Gastroesophageal sphincter (tissue), 4 donors: Measurements from ENCODE around the gene PLK1. TPM values are rescaled to one million over a fixed set of nuclear protein-coding genes. Genes with fewer than 3 reads are reported as not detected.

Experiments
- ATAC-seq: fragments of 150-250 bp; one replicate; pipeline ENCODE4 v1.9.1; 2016; ENCODE audit warnings: mild to moderate bottlenecking, moderate library complexity
- H3K27ac ChIP-seq, 4 donors: fragments of 200-600 bp; sonication (generic) in 3 of 4; 1 replicate in 3 of 4; 2 replicates in 1 of 4; pipeline ENCODE4 v1.5.1; 2016 to 2019
- H3K27me3 ChIP-seq: fragments of 200-600 bp; sonication (generic); one replicate; pipeline ENCODE4 v1.5.1; 2019
- H3K36me3 ChIP-seq, 2 donors: fragments of 200-600 bp; sonication (generic); one replicate each; pipeline ENCODE4 v1.5.1; 2019; ENCODE audit warnings: control low read depth in 1 of 2
- H3K4me1 ChIP-seq, 3 donors: fragments of 200-600 bp; sonication (generic); 1 replicate in 2 of 3; 2 replicates in 1 of 3; pipeline ENCODE4 v1.5.1; 2016 to 2019; ENCODE audit warnings: control low read depth in 2 of 3
- H3K4me3 ChIP-seq, 2 donors: fragments of 200-600 bp; sonication (generic); one replicate each; pipeline ENCODE4 v1.5.1; 2019; ENCODE audit warnings: mild to moderate bottlenecking in 1 of 2, moderate library complexity in 1 of 2
- H3K9me3 ChIP-seq, 3 donors: fragments of 200-600 bp; sonication (generic); one replicate each; pipeline ENCODE4 v1.5.1; 2017 to 2019; ENCODE audit warnings: control low read depth in 2 of 3
- EP300 ChIP-seq: sonication (generic); formaldehyde crosslinking; IDR thresholded peaks from one replicate; pipeline ENCODE4 v1.6.1; 2017; ENCODE audit warnings: antibody characterized with exemption, mild to moderate bottlenecking
- POLR2A ChIP-seq, 2 donors: fragments of 450-650 bp; IDR thresholded peaks; one replicate each; pipeline ENCODE4 v1.6.1; 2017; ENCODE audit warnings: antibody characterized with exemption in 2 of 2, mild to moderate bottlenecking in 2 of 2, moderate library complexity in 1 of 2
- POLR2AphosphoS5 ChIP-seq: sonication (generic); formaldehyde crosslinking; IDR thresholded peaks from one replicate; pipeline ENCODE4 v1.6.1; 2017; ENCODE audit warnings: antibody characterized with exemption
- WGBS, 2 donors: methylation state at CpG; one replicate each; pipeline ENCODE4 v1.1.5; 2018; ENCODE audit warnings: low coverage in 1 of 2; 5-methylcytosine and 5-hydroxymethylcytosine counted together
- total RNA-seq, 4 donors: library from RNA; depleted of rRNA; stranded (reverse); fragments of >200 nt; gene quantifications; one replicate each; pipeline ENCODE4 v1.1.0, GENCODE V29; 2016
- TF ChIP-seq, protein P1 (sequence below), 4 experiments: fragments of 200-600 bp in 2 of 4; fragments of 450-650 bp in 2 of 4; sonication (generic) in 1 of 4; IDR thresholded peaks; one replicate each; pipeline ENCODE4 v1.5.1; 2017 to 2019; ENCODE audit warnings: antibody characterized with exemption in 4 of 4, mild to moderate bottlenecking in 2 of 4, moderate library complexity in 2 of 4

PLK1 gene
- total RNA-seq, 4 donors from 2014 or later = 0.94 to 3.3 (median 1.3) TPM

- Histone ChIP-seq H3K27me3 (peaks cover 28% of the 10 kb centered on the region), H3K4me1 (peaks cover 0 to 10% (median 0%) of the 10 kb centered on the region in 3 donors), H3K27ac (no peak overlapping the region), H3K4me3 (no peak overlapping the region), H3K36me3 (no peaks in the 10 kb centered on the region), H3K9me3 (peaks cover 0 to 11% (median 0%) of the 10 kb centered on the region in 3 donors)
- TF ChIP-seq POLR2A (IDR thresholded peaks at IDR 0.05) = no peak
- TF ChIP-seq POLR2AphosphoS5 = no peak
- TF ChIP-seq EP300 = no peak
- TF ChIP-seq, protein P1, sequence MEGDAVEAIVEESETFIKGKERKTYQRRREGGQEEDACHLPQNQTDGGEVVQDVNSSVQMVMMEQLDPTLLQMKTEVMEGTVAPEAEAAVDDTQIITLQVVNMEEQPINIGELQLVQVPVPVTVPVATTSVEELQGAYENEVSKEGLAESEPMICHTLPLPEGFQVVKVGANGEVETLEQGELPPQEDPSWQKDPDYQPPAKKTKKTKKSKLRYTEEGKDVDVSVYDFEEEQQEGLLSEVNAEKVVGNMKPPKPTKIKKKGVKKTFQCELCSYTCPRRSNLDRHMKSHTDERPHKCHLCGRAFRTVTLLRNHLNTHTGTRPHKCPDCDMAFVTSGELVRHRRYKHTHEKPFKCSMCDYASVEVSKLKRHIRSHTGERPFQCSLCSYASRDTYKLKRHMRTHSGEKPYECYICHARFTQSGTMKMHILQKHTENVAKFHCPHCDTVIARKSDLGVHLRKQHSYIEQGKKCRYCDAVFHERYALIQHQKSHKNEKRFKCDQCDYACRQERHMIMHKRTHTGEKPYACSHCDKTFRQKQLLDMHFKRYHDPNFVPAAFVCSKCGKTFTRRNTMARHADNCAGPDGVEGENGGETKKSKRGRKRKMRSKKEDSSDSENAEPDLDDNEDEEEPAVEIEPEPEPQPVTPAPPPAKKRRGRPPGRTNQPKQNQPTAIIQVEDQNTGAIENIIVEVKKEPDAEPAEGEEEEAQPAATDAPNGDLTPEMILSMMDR (IDR thresholded peaks at IDR 0.05) = no peak
- 88% methylated on average over 4 of the region's 4 CpGs; no CpG with 5 or more reads in 1 of the 2 donors for WGBS, 2 donors
- no peak for ATAC-seq
Measured at GRCh38 chr16:23699100-23699499, 20.4 kb downstream of the PLK1 start.

DNA sequence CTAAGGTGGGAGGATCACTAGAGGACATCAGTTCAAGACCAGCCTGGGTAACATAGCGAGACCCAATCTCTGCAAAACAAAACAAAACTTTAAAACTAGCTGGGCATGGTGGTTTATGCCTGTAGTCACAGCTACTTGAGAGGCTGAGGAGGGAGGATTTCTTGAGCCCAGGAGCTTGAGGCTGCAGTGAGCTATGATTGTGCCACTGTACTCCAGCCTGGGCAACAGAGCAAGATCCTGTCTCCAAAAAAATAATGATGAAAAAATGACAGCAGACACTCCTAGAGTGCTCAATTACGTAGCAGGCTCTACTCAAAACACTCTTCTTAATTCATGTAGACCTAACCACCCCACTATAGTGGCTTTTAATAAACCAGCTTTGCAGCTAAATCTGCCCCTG is 21.4 kb downstream of the PLK1 start:
- Histone ChIP-seq H3K4me3 (no peak overlapping the region), H3K27me3 (peaks cover 32% of the 10 kb centered on the region), H3K4me1 (peaks cover 0 to 1% (median 0%) of the 10 kb centered on the region in 3 donors), H3K36me3 (no peaks in the 10 kb centered on the region), H3K9me3 (peaks cover 0 to 11% (median 0%) of the 10 kb centered on the region in 3 donors), H3K27ac (no peak overlapping the region)
- WGBS, 2 donors = 36 to 63% methylated on average over 1 to 2 of the region's 2 CpGs
- no peak for TF ChIP-seq EP300
- TF ChIP-seq, protein P1 (IDR thresholded peaks at IDR 0.05) = no peak
- no peak for TF ChIP-seq POLR2A (IDR thresholded peaks at IDR 0.05)
- TF ChIP-seq POLR2AphosphoS5 = no peak
- ATAC-seq = no peak

GRCh38 chr16:23700509-23700908 is 21.8 kb downstream of the PLK1 start:
- Histone ChIP-seq H3K9me3 (peaks cover 0 to 11% (median 0%) of the 10 kb centered on the region in 3 donors), H3K27me3 (peaks cover 37% of the 10 kb centered on the region), H3K27ac (no peak overlapping the region), H3K36me3 (no peaks in the 10 kb centered on the region), H3K4me3 (no peak overlapping the region), H3K4me1 (no peaks in the 10 kb centered on the region)
- TF ChIP-seq POLR2A (IDR thresholded peaks at IDR 0.05) (no peak), EP300 (no peak), POLR2AphosphoS5 (no peak)
- TF ChIP-seq, protein P1 (IDR thresholded peaks at IDR 0.05) = no peak
- WGBS, 2 donors = no CpG with 5 or more reads among the region's 8 CpGs
- ATAC-seq = no peak

DNA sequence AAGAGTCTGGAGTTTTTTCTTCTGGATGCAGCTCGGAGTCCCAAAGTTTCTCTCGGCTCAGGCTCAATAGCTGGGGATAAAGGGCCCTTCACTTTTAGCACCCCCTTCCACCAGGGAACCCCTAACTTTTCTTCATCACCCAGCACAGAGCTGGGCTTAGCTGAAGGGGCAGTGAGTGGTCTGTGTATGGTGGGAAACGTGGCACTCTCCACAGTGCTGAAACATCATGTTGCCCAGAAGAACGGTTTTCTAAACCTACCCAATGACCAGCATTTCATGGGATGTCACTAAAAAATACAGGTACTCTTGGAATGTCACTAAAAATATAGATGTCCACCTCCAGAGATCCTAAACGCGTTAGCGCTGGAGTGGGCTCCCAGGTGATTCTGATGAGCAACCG is 22.4 kb downstream of the PLK1 start:
- no peak for TF ChIP-seq EP300
- TF ChIP-seq, protein P1 (IDR thresholded peaks at IDR 0.05) = no peak
- no peak for TF ChIP-seq POLR2A (IDR thresholded peaks at IDR 0.05)
- no peak for TF ChIP-seq POLR2AphosphoS5
- Histone ChIP-seq H3K36me3 (no peaks in the 10 kb centered on the region), H3K27ac (no peak overlapping the region), H3K4me3 (no peak overlapping the region), H3K9me3 (peaks cover 0 to 11% (median 0%) of the 10 kb centered on the region in 3 donors), H3K27me3 (peaks cover 42% of the 10 kb centered on the region), H3K4me1 (no peaks in the 10 kb centered on the region)
- WGBS, 2 donors = 66 to 100% methylated on average over 4 to 5 of the region's 8 CpGs
- ATAC-seq = no peak

DNA sequence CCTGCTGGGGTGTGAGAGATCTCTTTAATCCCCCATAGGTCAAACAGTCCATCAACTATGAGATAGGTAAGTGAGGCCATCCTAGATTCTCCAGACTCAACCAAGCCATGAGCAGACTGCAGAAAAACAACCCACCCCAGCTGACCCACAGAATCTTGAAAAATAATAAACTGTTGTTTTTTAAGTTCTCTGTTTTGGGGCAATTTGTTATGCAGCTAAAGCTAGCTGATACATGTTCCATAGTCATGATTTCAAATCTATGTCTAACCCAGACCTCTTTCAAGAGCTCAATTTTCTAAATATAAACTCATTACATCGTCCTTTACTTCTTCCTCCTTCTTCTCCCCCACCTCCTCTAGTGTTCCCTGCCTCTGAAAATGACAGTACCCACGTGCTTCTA is 24.3 kb downstream of the PLK1 start:
- WGBS, 2 donors = 46 to 48% methylated on average over 2 of the region's 2 CpGs
- peaks cover 56% of the 10 kb centered on the region for H3K27me3 ChIP-seq
- peaks cover 0 to 11% (median 0%) of the 10 kb centered on the region in 3 donors for H3K9me3 ChIP-seq
- no peak overlapping the region for H3K4me3 ChIP-seq
- H3K4me1 ChIP-seq = no peaks in the 10 kb centered on the region
- H3K36me3 ChIP-seq = no peaks in the 10 kb centered on the region
- no peak for ATAC-seq
- TF ChIP-seq, protein P1 (IDR thresholded peaks at IDR 0.05) = no peak
- TF ChIP-seq POLR2A (IDR thresholded peaks at IDR 0.05) = no peak
- TF ChIP-seq POLR2AphosphoS5 = no peak
- no peak for TF ChIP-seq EP300
- H3K27ac ChIP-seq = no peak overlapping the region
